ENCODE measurements around the gene DGKG. TPM values are rescaled to one million over a fixed set of nuclear protein-coding genes. Genes with fewer than 3 reads are reported as not detected.

DGKG gene
- total and polyA plus RNA-seq, 10 of the 15 experiments (the other 5 are each of a cell fraction or from before 2014, with no cell fraction given), result 0.39 to 6.2 (median 4.7) TPM

DNA sequence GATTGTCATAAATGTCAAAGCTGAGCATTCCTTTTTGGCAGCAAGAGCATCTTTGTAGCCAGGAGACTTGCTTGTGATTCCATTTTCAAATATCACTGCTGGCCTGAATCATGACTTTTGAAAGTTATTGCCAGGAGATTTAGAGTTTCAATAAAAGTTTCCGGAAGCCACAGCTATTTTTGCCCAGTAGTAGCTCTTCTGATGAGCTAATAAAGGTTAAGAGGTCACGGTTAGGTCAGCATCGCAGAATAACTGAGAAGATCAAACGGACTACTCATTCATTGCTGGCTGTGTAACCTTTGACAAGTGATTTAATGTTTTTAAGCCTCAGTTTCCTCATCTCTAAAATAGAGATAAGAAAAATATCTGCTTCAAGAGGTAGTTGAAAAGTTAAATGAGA, 148.1 kb downstream of the DGKG start (continued):
- TF ChIP-seq, protein P1, sequence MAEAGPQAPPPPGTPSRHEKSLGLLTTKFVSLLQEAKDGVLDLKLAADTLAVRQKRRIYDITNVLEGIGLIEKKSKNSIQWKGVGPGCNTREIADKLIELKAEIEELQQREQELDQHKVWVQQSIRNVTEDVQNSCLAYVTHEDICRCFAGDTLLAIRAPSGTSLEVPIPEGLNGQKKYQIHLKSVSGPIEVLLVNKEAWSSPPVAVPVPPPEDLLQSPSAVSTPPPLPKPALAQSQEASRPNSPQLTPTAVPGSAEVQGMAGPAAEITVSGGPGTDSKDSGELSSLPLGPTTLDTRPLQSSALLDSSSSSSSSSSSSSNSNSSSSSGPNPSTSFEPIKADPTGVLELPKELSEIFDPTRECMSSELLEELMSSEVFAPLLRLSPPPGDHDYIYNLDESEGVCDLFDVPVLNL (IDR thresholded peaks at IDR 0.05; ENCODE audit: low read depth, low read length), result no peak
- TF ChIP-seq, protein P2, sequence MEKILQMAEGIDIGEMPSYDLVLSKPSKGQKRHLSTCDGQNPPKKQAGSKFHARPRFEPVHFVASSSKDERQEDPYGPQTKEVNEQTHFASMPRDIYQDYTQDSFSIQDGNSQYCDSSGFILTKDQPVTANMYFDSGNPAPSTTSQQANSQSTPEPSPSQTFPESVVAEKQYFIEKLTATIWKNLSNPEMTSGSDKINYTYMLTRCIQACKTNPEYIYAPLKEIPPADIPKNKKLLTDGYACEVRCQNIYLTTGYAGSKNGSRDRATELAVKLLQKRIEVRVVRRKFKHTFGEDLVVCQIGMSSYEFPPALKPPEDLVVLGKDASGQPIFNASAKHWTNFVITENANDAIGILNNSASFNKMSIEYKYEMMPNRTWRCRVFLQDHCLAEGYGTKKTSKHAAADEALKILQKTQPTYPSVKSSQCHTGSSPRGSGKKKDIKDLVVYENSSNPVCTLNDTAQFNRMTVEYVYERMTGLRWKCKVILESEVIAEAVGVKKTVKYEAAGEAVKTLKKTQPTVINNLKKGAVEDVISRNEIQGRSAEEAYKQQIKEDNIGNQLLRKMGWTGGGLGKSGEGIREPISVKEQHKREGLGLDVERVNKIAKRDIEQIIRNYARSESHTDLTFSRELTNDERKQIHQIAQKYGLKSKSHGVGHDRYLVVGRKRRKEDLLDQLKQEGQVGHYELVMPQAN (conservative IDR thresholded peaks at IDR 0.05), result no peak
- TF ChIP-seq SPI1 (IDR thresholded peaks at IDR 0.05; ENCODE audit: borderline replicate concordance, insufficient read depth, low read depth, low read length), result no peak
- TF ChIP-seq NR2F1 (conservative IDR thresholded peaks at IDR 0.05), result peak; percentile 91
- TF ChIP-seq MYB (IDR thresholded peaks at IDR 0.05; ENCODE audit: borderline replicate concordance, low read depth, low read length), result no peak
- TF ChIP-seq GATAD2B (conservative IDR thresholded peaks at IDR 0.05; ENCODE audit: low read depth), result no peak
- peak; percentile 36; the same call in 1 of the 2 replicates for TF ChIP-seq NFIC (IDR thresholded peaks at IDR 0.05; ENCODE audit: low read depth, low read length)
- no peak for TF ChIP-seq TBL1XR1 (IDR thresholded peaks at IDR 0.05; ENCODE audit: low read depth, low read length)
- no peak for TF ChIP-seq ZNF207 (IDR thresholded peaks at IDR 0.05; ENCODE audit: borderline replicate concordance)
- TF ChIP-seq E2F8 (IDR thresholded peaks at IDR 0.05; ENCODE audit: low read depth, partially characterized antibody), result no peak
